ENCODE results near the gene LRRC19.
A peak's percentile ranks its signal among the peaks of the same experiment; 100 is the strongest.

Gene LRRC19

DNA sequence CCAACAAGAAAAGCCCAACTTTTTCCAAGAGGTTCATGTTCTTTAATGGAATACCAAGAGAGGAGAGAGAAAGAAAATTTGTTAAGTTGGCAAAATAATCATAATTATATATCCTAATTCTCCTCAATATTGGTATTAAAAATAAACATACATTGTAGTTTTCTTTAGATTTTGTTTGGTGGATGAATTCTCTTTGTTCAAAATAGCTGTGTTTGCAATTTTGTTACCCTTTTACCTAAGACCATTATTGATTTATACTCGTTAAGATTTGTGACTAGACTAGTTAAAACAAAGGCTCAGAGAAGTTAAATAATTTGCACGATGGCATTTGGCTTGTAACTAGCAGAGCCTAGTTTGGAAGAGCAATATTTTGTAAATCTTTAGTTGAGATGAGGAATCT is 9.7 kb downstream of the LRRC19 start:
- H3K9me3 Mint-ChIP-seq: no peaks in the 10 kb centered on the region
- H3K4me3 Mint-ChIP-seq: no peak overlapping the region
- H3K36me3 Mint-ChIP-seq (ENCODE audit: low read depth): peaks cover 5% of the 10 kb centered on the region
- intact Hi-C loops (cut with micrococcal nuclease): no loop called here
- H3K4me1 Mint-ChIP-seq (ENCODE audit: low read depth): peaks cover 5% of the 10 kb centered on the region
- H3K27ac Mint-ChIP-seq: no peak overlapping the region
- H3K27me3 Mint-ChIP-seq: no peaks in the 10 kb centered on the region

DNA sequence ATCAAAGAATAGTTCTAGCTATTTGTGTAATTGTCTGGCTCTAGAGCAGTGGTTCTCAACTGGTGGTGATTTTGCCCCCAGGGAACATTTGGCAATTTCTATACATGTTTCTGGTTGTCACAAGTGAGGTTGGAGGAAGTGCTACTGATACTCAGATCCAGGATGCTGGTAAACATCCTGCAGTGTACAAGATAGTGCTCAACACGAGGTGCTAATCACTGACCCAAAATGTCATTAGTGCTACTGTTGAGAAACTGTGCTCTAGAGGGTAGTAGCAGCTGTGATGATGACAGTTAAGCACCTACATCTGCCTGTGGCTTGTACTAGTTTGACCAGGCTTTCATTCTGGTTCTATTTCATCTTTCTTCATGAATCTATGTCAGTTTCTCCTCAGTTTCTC is 22.1 kb downstream of the LRRC19 start:
- H3K9me3 Mint-ChIP-seq: no peaks in the 10 kb centered on the region
- H3K4me3 Mint-ChIP-seq: no peak overlapping the region
- intact Hi-C loops (cut with micrococcal nuclease): no loop called here
- H3K36me3 Mint-ChIP-seq (ENCODE audit: low read depth): peaks cover 32% of the 10 kb centered on the region
- no peaks in the 10 kb centered on the region for H3K4me1 Mint-ChIP-seq (ENCODE audit: low read depth)
- no peak overlapping the region for H3K27ac Mint-ChIP-seq
- H3K27me3 Mint-ChIP-seq: no peaks in the 10 kb centered on the region

DNA sequence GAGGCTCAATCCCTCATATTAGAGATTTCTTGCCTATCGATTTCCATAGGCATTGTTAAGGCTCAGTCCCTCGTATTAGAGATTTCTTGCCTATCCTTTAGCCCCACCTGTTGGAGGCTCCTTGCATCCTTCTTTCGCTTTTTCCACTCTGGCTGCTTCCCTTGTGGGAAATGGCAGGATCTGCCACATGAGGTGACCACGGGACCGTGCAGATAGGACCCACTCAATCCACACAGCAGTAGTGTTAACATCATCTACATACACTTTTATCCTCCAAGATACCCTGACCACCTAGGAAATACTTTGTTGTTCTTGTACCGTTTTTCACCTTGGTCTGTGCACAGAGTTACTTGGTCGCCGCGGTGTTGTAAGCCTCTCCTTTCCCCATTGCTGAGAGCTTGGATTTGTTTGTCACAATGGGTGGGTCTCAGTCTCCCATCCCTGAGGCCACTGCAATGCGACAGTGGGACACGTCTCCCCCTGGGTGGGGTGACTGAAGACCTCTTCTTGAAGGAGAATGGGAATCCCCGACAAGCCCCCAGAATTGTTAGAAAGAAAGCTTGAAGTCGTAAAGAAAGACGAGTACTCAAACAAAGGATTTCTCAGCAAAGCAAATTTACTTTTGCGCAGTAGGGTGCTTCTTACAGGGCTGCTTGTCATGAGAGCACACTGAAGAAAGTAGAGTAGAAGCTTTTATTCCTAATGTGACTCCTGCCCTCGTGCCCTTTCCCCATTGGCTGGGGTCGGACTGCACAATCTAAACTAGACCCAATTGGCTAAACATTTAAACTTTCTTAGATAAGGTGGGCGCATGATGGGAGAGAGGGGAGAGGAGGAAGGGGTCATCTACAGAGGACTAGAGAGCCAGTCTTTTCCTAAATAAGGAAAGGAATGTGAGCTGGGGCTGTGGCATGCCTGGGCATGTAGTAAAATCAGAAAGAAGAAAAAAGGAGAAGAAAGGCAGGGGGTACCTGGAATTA is 29.5 kb downstream of the LRRC19 start:
- Mint-ChIP-seq H3K9me3 (no peaks in the 10 kb centered on the region), H3K27me3 (no peaks in the 10 kb centered on the region), H3K4me3 (no peak overlapping the region), H3K36me3 (ENCODE audit: low read depth) (no peaks in the 10 kb centered on the region), H3K4me1 (ENCODE audit: low read depth) (peaks cover 7% of the 10 kb centered on the region), H3K27ac (peak overlapping the region; percentile 47)
- intact Hi-C loops (cut with micrococcal nuclease): loop anchor here (2.0 to 10.0 kb wide), 3 partner anchors 34 to 231 kb away; no protein-coding TSS in a partner anchor

DNA sequence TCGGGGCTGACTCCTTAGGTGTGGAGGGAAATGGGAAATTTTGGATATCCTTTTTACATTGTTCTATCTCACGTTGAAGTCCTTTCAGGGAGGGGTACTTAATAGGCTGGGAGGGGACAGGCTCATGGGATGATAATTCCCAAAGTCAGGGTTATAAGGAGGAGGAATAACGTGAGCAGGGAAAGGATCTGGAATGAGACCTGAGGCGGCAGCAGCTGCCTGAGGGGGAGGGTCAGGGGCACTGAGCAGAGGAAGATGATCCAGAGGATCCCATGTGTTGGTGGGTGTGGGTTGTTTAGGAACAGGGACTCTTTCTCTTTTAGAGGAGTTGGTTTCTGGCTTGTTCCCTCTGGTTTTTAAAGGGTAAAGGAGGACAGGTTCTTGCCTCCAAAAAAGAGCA is 30.5 kb downstream of the LRRC19 start:
- H3K36me3 Mint-ChIP-seq (ENCODE audit: low read depth): no peaks in the 10 kb centered on the region
- peaks cover 7% of the 10 kb centered on the region for H3K4me1 Mint-ChIP-seq (ENCODE audit: low read depth)
- intact Hi-C loops (cut with micrococcal nuclease): loop anchor here (2.0 to 10.0 kb wide), 3 partner anchors 33 to 230 kb away; no protein-coding TSS in a partner anchor
- H3K27me3 Mint-ChIP-seq: no peaks in the 10 kb centered on the region
- peaks cover 2% of the 10 kb centered on the region for H3K9me3 Mint-ChIP-seq
- no peak overlapping the region for H3K27ac Mint-ChIP-seq
- H3K4me3 Mint-ChIP-seq: no peak overlapping the region

DNA sequence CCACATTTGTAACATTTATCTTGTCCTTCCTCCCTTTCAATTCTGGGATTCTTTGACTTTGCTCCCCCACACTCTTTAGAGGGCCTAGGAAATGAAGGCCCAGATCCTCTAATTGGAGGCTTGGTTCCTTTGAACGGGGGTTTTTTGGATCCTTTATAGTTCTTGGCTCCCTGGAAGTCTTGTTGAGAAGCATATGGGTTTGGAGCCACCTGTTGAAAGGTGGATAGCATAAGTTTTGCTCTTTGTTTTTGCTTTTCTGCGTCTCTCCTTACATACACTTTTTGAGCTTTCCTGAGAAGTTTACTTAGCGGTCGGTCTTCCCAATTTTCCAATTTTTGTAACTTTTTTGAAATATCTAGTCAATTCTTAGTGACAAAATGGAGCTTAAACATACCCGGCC is 31.5 kb downstream of the LRRC19 start:
- no peak overlapping the region for H3K4me3 Mint-ChIP-seq
- peaks cover 7% of the 10 kb centered on the region for H3K4me1 Mint-ChIP-seq (ENCODE audit: low read depth)
- H3K36me3 Mint-ChIP-seq (ENCODE audit: low read depth): peaks cover 4% of the 10 kb centered on the region
- H3K27ac Mint-ChIP-seq: no peak overlapping the region
- H3K9me3 Mint-ChIP-seq: peaks cover 10% of the 10 kb centered on the region
- intact Hi-C loops (cut with micrococcal nuclease): loop anchor here (2.0 to 10.0 kb wide), 2 partner anchors 49 to 229 kb away; no protein-coding TSS in a partner anchor
- H3K27me3 Mint-ChIP-seq: no peaks in the 10 kb centered on the region

DNA sequence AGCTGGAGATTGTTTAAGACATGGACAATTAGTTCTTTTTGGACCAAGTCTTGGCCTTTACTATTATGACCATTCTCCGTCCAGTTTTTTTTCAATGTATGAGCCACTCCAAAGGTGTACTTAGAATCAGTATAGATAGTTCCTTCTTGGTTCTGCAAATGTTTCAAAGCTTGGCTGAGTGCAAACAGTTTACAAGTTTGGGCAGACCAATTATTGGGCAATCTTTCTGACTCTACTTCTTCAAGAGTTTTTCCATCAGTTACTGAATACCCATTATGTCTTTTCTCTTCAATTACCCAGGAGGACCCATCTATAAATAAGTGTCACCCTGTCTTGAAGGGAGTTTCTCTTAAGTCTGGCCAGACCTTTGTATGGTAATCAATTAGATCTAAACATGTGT is 33.8 kb downstream of the LRRC19 start:
- intact Hi-C loops (cut with micrococcal nuclease): loop anchor here (10.0 kb wide), 1 partner anchor 47 kb away; no protein-coding TSS in a partner anchor
- H3K9me3 Mint-ChIP-seq: peaks cover 10% of the 10 kb centered on the region
- H3K4me1 Mint-ChIP-seq (ENCODE audit: low read depth): peaks cover 8% of the 10 kb centered on the region
- no peak overlapping the region for H3K4me3 Mint-ChIP-seq
- no peaks in the 10 kb centered on the region for H3K27me3 Mint-ChIP-seq
- peaks cover 5% of the 10 kb centered on the region for H3K36me3 Mint-ChIP-seq (ENCODE audit: low read depth)
- no peak overlapping the region for H3K27ac Mint-ChIP-seq

DNA sequence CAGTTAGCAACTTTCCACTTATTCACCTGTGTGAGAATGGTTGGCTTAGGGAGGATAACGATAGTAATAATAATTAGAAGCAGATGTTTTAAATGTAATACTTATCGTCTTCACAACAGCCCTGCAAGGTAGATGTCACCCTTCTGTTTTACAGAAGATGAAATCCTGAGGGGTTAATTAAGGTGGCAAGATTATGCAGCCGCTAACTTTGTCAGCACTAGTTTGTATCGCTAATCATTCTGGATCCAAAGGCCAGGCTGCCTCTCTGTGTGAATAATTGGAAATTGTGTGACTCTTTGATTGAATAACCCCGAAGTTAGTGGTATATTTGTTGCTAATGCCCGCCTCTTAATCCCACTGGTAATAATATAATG is 48.6 kb downstream of the LRRC19 start:
- no peaks in the 10 kb centered on the region for H3K9me3 Mint-ChIP-seq
- H3K27ac Mint-ChIP-seq: peak overlapping the region; percentile 99
- H3K4me3 Mint-ChIP-seq: peak overlapping the region; percentile 86
- H3K4me1 Mint-ChIP-seq (ENCODE audit: low read depth): peaks cover 40% of the 10 kb centered on the region
- intact Hi-C loops (cut with micrococcal nuclease): loop anchor here (1.0 kb wide), 2 partner anchors 10 to 65 kb away; partner anchors contain the start of genes CAAP1 and PLAA
- no peaks in the 10 kb centered on the region for H3K36me3 Mint-ChIP-seq (ENCODE audit: low read depth)
- H3K27me3 Mint-ChIP-seq: no peaks in the 10 kb centered on the region

DNA sequence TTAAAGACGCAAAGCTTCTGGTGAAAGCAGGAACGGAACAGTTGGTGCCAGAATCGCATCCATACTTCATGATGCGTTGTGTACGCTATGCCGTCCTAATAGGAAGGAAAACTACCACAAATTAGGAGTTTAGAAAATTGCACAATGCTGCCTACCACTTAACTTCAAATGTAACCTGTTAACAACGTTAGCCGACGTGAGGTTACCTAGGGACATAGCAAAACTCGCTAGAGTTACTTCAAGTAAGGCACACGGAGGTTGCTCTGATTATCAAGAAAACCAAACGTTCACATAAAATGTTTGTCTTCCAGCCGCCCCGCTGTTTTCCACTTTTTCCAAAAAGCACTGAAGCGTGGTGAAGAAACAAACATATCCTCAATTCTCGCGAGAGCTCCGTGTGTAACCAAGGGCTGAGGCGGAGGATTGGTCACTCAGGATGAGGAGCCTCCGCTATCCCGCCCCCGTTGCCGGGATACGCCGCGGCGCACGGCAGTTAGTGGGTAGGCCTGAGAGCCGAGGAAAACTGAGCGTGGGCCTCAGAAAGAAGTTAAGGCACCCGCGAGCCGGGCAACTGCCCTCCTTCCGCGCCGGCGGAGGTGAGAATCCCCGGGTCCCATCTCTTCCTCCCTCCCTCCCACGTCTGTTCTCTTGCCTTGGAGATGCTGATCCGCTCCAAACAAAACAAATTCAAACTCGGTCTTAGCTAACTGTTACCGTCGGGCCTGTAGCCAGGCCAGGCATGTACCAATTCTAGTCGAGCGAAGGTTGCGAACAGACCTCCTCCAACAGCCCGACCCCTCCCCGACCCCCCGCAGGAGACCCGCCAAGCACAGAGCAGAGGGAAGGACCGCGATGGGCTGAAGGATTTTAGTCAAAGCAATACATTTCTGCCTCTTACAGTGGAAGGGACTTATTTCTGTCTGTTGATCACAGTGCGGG is 49.3 kb downstream of the LRRC19 start, which contains the start of gene IFT74:
IFT74 (plus strand) TSS at position 492 of the 939 bp plus-strand sequence. CDS start 5,556 bp downstream, outside the sequence.
- Mint-ChIP-seq H3K27ac (peak within 1 kb of the TSS; percentile 99), H3K9me3 (no peaks in the 10 kb centered on the region), H3K4me3 (peak within 1 kb of the TSS; percentile 86), H3K27me3 (no peaks in the 10 kb centered on the region), H3K4me1 (ENCODE audit: low read depth) (peaks cover 40% of the 10 kb centered on the region), H3K36me3 (ENCODE audit: low read depth) (no peaks in the 10 kb centered on the region)
- intact Hi-C loops (cut with micrococcal nuclease): loop anchor here (1.0 kb wide), 2 partner anchors 9 to 64 kb away; partner anchors contain the start of genes CAAP1 and PLAA

DNA sequence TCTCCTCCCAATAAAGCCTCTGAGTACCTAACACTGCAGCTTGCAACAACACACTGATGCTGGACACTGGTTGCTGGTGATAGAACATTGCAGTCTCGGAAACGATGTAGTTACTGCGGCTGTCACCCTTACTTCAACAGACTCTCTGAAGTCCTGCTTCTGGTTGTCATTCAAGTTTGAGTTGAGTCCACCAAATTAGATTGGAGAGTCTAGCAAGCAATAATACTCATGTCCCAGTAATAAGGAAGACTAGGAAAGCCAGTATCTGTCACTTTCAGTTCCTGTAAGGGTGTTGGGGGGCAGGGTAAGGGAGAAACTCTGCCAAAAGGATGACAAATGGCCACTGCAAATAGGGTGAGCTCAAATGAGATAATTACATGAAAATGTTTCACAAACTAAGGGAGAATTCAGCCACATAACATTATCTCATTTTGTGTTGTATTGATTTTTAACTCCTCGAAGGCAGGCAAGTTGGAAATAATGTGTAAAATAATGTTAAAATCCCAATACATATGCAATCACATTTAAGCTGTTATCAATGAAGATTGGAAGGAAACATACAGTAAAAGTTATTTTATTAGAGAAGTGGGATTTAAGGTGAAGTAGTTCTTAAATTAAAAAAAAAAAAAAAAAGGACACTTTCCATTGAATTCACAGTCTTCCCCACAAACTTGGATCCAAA is 50.1 kb downstream of the LRRC19 start:
- Mint-ChIP-seq H3K27ac (peak overlapping the region; percentile 99), H3K9me3 (no peaks in the 10 kb centered on the region), H3K36me3 (ENCODE audit: low read depth) (no peaks in the 10 kb centered on the region), H3K4me3 (peak overlapping the region; percentile 86), H3K27me3 (no peaks in the 10 kb centered on the region), H3K4me1 (ENCODE audit: low read depth) (peaks cover 40% of the 10 kb centered on the region)
- intact Hi-C loops (cut with micrococcal nuclease): no loop called here

DNA sequence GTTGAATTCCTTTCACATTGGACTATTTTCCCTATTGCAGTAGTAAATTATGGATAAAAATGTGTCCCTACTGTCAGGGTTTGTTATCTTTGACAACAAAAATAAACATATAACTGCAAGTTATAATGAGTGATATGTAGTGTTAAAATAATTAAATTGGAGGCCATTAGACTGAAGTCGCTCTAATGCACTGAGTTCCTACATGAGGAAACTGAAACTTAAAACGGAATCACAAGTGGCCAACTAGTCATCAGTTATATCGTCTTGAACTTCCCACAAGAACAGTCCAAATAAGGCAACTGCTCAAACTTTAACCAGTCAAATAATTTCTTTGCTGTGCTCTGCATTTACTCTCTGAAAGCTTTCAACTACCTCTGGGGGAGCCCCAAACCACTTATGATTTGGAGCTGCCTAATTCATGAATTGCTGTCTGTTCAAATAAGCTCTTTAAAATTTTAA is 51.4 kb downstream of the LRRC19 start:
- no peaks in the 10 kb centered on the region for H3K36me3 Mint-ChIP-seq (ENCODE audit: low read depth)
- H3K27me3 Mint-ChIP-seq: peaks cover 3% of the 10 kb centered on the region
- peaks cover 45% of the 10 kb centered on the region for H3K4me1 Mint-ChIP-seq (ENCODE audit: low read depth)
- no peaks in the 10 kb centered on the region for H3K9me3 Mint-ChIP-seq
- intact Hi-C loops (cut with micrococcal nuclease): no loop called here
- H3K4me3 Mint-ChIP-seq: peak overlapping the region; percentile 58
- H3K27ac Mint-ChIP-seq: peak overlapping the region; percentile 99

DNA sequence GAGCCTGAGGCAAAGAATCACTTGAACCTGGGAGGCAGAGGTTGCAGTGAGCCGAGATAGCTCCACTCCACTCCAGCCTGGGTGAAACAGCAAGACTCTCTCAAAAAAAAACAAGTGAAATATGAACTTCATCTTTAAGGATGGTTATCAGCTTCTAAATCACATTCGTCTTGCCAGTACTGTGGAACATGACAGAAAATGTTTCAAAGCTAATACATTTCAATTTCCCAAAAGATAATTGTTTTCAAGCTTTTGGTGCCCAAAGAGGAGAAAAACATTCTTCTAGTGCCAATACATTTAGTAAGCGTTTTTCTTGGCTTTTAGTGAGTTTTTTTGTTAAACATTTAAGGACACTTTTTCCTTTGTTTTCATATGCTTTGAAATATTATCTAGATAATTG is 53.7 kb downstream of the LRRC19 start:
- Mint-ChIP-seq H3K36me3 (ENCODE audit: low read depth) (peaks cover 6% of the 10 kb centered on the region), H3K27me3 (peaks cover 3% of the 10 kb centered on the region), H3K4me1 (ENCODE audit: low read depth) (peaks cover 35% of the 10 kb centered on the region), H3K4me3 (no peak overlapping the region), H3K9me3 (no peaks in the 10 kb centered on the region), H3K27ac (no peak overlapping the region)
- intact Hi-C loops (cut with micrococcal nuclease): no loop called here

DNA sequence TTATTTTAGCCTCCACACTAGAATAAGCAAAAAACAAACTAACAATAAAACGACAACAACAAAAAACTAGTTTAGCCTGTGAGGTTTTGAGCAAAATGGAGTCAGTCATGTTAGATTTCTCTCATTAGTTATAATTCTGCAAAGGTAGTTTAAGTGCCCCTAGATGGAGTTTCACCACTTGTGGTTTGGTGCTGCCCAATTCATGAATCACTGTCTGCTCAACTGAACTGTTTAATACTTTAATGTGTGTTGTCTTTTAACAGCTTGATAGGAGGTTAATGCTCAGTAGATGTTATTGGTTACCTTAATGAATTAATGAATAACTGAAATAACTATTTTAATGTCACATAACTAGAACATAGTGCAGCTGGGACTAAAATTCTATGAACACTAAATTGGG is 55.0 kb downstream of the LRRC19 start:
- Mint-ChIP-seq H3K4me1 (ENCODE audit: low read depth) (peaks cover 37% of the 10 kb centered on the region), H3K4me3 (no peak overlapping the region)

DNA sequence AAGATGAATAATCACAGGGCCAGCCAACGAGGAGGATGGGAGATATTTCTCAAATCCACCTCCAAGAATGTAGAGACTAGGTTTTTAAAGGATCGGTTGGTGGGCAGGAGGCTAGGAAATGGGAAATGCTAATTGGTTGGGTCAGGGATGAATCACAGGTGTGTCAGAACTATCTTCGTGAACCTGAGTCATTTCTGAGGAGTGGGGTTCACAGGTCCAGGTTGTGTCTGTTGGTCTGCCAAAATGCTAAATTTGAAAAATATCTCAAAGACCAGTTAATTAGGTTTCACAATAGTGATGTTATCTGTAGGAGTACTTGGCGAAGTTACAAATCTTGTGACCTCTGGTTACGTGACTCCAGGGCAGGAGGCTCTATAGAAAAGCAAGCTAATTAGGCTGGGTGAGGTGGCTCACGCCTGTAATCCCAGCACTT is 55.8 kb downstream of the LRRC19 start:
- intact Hi-C loops (cut with micrococcal nuclease): no loop called here
- Mint-ChIP-seq H3K4me3 (no peak overlapping the region), H3K9me3 (no peaks in the 10 kb centered on the region), H3K27ac (no peak overlapping the region), H3K27me3 (peaks cover 3% of the 10 kb centered on the region), H3K36me3 (ENCODE audit: low read depth) (peaks cover 13% of the 10 kb centered on the region), H3K4me1 (ENCODE audit: low read depth) (peaks cover 37% of the 10 kb centered on the region)

More for the DNA sequence above, 55.0 kb downstream of the LRRC19 start:
- H3K9me3 Mint-ChIP-seq: no peaks in the 10 kb centered on the region
- H3K27me3 Mint-ChIP-seq: peaks cover 3% of the 10 kb centered on the region
- H3K27ac Mint-ChIP-seq: no peak overlapping the region
- peaks cover 13% of the 10 kb centered on the region for H3K36me3 Mint-ChIP-seq (ENCODE audit: low read depth)
- intact Hi-C loops (cut with micrococcal nuclease): no loop called here
